GM10266 (cell line): Measurements from ENCODE around the gene PA2G4.

Experiments
- DNase-seq: peaks from one replicate; pipeline ENCODE4 v3.0.0; 2012; ENCODE audit errors: extremely low spot score
- TF ChIP-seq, protein P1 (sequence below): IDR thresholded peaks from 2 replicates; pipeline ENCODE4 v1.5.1; 2012; ENCODE audit warnings: mild to moderate bottlenecking, low read depth; ENCODE audit not compliant: control insufficient read depth, insufficient read depth; ENCODE audit errors: missing control alignments

PA2G4 gene

GRCh38 chr12:56160193-56160763 is 55.9 kb downstream of the PA2G4 start:
- no peak for DNase-seq
- TF ChIP-seq, protein P1, sequence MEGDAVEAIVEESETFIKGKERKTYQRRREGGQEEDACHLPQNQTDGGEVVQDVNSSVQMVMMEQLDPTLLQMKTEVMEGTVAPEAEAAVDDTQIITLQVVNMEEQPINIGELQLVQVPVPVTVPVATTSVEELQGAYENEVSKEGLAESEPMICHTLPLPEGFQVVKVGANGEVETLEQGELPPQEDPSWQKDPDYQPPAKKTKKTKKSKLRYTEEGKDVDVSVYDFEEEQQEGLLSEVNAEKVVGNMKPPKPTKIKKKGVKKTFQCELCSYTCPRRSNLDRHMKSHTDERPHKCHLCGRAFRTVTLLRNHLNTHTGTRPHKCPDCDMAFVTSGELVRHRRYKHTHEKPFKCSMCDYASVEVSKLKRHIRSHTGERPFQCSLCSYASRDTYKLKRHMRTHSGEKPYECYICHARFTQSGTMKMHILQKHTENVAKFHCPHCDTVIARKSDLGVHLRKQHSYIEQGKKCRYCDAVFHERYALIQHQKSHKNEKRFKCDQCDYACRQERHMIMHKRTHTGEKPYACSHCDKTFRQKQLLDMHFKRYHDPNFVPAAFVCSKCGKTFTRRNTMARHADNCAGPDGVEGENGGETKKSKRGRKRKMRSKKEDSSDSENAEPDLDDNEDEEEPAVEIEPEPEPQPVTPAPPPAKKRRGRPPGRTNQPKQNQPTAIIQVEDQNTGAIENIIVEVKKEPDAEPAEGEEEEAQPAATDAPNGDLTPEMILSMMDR: no peak

DNA sequence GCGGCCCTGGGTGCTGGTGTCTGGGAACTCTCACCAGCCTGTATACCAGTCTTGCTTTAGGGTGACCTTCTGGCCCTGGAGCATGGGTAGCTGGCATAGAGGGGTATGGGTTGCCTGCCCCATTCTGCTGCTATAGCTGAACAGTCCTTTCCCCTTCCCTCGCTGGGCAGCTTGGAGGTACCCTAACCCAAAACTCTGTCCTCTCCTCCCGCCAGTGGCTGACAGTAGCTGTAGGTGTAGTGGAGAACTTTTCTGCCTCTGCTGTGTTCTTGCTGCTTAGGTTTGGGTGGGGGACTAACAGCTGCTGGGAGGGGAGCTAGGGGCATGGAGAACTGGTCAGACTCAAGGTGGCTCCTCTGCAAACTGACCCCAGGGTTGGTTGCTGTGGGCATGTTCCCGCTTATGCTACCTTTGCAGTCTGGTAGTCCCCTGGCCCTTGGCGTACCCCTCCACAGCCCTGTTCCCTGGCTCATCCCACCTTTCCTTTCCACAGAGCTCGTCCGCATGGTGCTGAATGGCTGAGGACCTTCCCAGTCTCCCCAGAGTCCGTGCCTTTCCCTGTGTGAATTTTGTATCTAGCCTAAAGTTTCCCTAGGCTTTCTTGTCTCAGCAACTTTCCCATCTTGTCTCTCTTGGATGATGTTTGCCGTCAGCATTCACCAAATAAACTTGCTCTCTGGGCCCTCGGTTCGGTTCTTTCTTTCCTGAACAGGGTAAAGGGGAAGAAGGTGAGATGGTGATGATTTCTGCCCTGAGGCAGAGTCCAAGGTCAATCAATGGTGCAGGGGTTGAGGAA is 56.7 kb downstream of the PA2G4 start:
- no peak for DNase-seq
- TF ChIP-seq, protein P1: no peak

GRCh38 chr12:56161690-56162351 is 57.5 kb downstream of the PA2G4 start:
- no peak for DNase-seq
- TF ChIP-seq, protein P1: no peak

DNA sequence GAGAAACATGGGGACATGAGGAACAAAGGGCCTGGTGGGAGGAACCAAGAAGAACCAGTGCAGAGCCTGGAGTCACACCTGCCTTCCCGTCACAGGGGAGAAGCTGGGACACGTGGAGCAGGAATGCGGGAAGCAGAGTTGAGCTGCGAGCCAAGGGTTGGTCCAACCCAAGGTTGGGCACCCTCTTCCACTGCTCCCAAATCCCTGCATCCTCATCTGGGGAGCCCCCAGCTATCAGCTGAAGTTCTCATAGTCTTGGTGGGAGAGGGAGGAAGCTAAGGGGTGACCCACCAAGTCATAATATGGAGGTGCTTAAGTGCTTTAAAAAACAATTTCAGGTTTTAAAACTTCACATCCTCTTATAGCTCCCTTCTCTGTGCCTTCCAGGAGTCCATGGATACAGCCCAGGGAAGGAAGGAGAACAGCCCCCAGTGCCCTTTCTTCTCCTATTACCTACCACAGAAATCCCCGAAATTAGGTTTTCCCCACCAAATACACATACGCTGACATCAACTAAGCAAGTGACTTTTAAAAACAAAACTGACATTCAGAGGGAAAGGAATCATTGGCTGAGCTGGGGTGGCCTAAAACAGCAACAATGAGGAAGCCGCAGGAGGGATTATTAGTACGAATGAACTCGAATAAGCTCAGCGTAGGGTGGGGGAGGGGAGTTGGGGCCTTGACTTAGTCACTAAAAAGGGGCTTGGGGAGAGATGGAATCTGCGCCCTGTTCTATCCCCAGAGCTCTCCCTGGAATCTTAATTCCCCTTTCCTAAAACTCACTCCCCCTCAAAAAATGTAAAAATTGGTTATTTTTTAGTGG is 58.3 kb downstream of the PA2G4 start:
- no peak for DNase-seq
- TF ChIP-seq, protein P1: no peak
